ENCODE results near the gene HNRNPL. TPM values are rescaled to one million over a fixed set of nuclear protein-coding genes. Genes with fewer than 3 reads are reported as not detected.

HNRNPL gene
- total and polyA plus RNA-seq, 9 of the 15 experiments (the other 6 are each of a cell fraction or from before 2014, with no cell fraction given), result 39.5 to 610 (median 299) TPM

DNA sequence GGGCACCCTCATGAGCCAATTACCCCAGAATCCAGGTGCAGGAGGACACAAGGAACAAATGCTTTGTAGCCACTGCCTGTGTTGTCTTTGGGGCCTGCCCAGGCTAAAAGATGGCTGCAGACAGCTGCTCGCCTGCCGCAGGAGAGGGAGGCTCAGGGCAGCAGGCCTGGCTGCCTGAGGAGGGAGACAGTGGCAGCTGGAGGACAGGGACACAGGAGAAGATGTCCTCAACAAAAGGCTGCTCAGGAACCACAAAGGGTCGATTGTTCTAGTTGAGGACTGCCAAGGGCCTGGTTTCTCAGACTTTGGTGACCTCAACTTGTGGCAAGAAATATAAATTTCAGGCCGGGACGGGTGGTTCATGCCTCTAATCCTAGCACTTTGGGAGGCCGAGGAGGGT lies 42.0 kb upstream of the HNRNPL start:
- ATAC-seq (no peak), FAIRE-seq (no peak), DNase-seq (ENCODE audit: extremely low read depth in 1 of 4, low spot score in 3 of 4) (no peak)
- Histone ChIP-seq H4K20me1 (replicated peaks; ENCODE audit: control insufficient read depth, insufficient read depth, low read length) (no peaks in the 10 kb centered on the region), H3K9me1 (ENCODE audit: control insufficient read depth, insufficient read depth, low read length) (no peaks in the 10 kb centered on the region), H3K27ac (ENCODE audit: extremely low read depth, low read depth, low read length) (no peak overlapping the region), H3K79me2 (ENCODE audit: control insufficient read depth, insufficient read depth, low read length) (no peaks in the 10 kb centered on the region), H3K9me3 (replicated peaks; ENCODE audit: control insufficient read depth, insufficient read depth, low read depth, low read length) (no peaks in the 10 kb centered on the region), H3K4me3 (no peak overlapping the region), H3K4me1 (replicated peaks in 1 of 2; ENCODE audit: control insufficient read depth in 2 of 2, insufficient read depth in 2 of 2, low read length in 2 of 2) (peaks cover 0 to 20% of the 10 kb centered on the region in 2 experiments; a peak in 3 of 5 replicates), H3K27me3 (ENCODE audit: control insufficient read depth in 2 of 2, insufficient read depth in 2 of 2, low read length in 2 of 2) (no peaks in the 10 kb centered on the region), H3K4me2 (ENCODE audit: insufficient read depth, low read length) (no peak overlapping the region), H2AFZ (ENCODE audit: low read depth, low read length) (no peak overlapping the region), H3K9ac (ENCODE audit: insufficient read depth in 1 of 2, low read depth in 2 of 2, low read length in 2 of 2) (peak overlapping the region in 1 of 2 experiments; percentile 75; a peak in 2 of 4 replicates), H3K36me3 (ENCODE audit: control insufficient read depth, insufficient read depth, low read length) (peaks cover 23% of the 10 kb centered on the region; the same call in 2 of the 3 replicates)
- BruUV-seq (replicated peaks), result no TSS peak
- ChIA-PET POLR2A (interaction anchor here (0.9 kb wide), 1 partner anchor 11 kb away, joined by 3 read pairs; no protein-coding TSS in a partner anchor), CTCF (ENCODE audit: low intra/inter-chr PET ratio) (no interaction called here)
- 77% methylated on average over 6 of the region's 6 CpGs for WGBS (ENCODE audit: insufficient coverage, low coverage, missing lambda C conversion rate)
- intact Hi-C loops (cut with micrococcal nuclease) (no loop called here), in situ Hi-C loops (cut with MboI) (no loop called here)
- TF ChIP-seq, protein P1, sequence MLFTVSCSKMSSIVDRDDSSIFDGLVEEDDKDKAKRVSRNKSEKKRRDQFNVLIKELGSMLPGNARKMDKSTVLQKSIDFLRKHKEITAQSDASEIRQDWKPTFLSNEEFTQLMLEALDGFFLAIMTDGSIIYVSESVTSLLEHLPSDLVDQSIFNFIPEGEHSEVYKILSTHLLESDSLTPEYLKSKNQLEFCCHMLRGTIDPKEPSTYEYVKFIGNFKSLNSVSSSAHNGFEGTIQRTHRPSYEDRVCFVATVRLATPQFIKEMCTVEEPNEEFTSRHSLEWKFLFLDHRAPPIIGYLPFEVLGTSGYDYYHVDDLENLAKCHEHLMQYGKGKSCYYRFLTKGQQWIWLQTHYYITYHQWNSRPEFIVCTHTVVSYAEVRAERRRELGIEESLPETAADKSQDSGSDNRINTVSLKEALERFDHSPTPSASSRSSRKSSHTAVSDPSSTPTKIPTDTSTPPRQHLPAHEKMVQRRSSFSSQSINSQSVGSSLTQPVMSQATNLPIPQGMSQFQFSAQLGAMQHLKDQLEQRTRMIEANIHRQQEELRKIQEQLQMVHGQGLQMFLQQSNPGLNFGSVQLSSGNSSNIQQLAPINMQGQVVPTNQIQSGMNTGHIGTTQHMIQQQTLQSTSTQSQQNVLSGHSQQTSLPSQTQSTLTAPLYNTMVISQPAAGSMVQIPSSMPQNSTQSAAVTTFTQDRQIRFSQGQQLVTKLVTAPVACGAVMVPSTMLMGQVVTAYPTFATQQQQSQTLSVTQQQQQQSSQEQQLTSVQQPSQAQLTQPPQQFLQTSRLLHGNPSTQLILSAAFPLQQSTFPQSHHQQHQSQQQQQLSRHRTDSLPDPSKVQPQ (CRISPR knock-in tag; IDR thresholded peaks at IDR 0.05; ENCODE audit: borderline replicate concordance), result no peak
- TF ChIP-seq ZNF354B (CRISPR knock-in tag; IDR thresholded peaks at IDR 0.05), result no peak
- TF ChIP-seq BDP1 (IDR thresholded peaks at IDR 0.05; ENCODE audit: insufficient read depth, insufficient read length), result no peak
- TF ChIP-seq, protein P2, sequence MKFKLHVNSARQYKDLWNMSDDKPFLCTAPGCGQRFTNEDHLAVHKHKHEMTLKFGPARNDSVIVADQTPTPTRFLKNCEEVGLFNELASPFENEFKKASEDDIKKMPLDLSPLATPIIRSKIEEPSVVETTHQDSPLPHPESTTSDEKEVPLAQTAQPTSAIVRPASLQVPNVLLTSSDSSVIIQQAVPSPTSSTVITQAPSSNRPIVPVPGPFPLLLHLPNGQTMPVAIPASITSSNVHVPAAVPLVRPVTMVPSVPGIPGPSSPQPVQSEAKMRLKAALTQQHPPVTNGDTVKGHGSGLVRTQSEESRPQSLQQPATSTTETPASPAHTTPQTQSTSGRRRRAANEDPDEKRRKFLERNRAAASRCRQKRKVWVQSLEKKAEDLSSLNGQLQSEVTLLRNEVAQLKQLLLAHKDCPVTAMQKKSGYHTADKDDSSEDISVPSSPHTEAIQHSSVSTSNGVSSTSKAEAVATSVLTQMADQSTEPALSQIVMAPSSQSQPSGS (CRISPR knock-in tag; IDR thresholded peaks at IDR 0.05), result no peak
- TF ChIP-seq, protein P3, sequence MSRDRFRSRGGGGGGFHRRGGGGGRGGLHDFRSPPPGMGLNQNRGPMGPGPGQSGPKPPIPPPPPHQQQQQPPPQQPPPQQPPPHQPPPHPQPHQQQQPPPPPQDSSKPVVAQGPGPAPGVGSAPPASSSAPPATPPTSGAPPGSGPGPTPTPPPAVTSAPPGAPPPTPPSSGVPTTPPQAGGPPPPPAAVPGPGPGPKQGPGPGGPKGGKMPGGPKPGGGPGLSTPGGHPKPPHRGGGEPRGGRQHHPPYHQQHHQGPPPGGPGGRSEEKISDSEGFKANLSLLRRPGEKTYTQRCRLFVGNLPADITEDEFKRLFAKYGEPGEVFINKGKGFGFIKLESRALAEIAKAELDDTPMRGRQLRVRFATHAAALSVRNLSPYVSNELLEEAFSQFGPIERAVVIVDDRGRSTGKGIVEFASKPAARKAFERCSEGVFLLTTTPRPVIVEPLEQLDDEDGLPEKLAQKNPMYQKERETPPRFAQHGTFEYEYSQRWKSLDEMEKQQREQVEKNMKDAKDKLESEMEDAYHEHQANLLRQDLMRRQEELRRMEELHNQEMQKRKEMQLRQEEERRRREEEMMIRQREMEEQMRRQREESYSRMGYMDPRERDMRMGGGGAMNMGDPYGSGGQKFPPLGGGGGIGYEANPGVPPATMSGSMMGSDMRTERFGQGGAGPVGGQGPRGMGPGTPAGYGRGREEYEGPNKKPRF (IDR thresholded peaks at IDR 0.05; ENCODE audit: low read depth, low read length), result no peak
- no peak for TF ChIP-seq CC2D1A (IDR thresholded peaks at IDR 0.05)
- TF ChIP-seq SMAD1 (IDR thresholded peaks at IDR 0.05; ENCODE audit: low read depth, low read length, partially characterized antibody), result no peak
- no peak for TF ChIP-seq ZKSCAN1 (IDR thresholded peaks at IDR 0.05; ENCODE audit: low read depth, low read length)
- TF ChIP-seq ZNF717 (CRISPR knock-in tag; IDR thresholded peaks at IDR 0.05), result no peak
- no peak for TF ChIP-seq GATAD2B (IDR thresholded peaks at IDR 0.05; ENCODE audit: borderline replicate concordance)
- TF ChIP-seq, protein P4, sequence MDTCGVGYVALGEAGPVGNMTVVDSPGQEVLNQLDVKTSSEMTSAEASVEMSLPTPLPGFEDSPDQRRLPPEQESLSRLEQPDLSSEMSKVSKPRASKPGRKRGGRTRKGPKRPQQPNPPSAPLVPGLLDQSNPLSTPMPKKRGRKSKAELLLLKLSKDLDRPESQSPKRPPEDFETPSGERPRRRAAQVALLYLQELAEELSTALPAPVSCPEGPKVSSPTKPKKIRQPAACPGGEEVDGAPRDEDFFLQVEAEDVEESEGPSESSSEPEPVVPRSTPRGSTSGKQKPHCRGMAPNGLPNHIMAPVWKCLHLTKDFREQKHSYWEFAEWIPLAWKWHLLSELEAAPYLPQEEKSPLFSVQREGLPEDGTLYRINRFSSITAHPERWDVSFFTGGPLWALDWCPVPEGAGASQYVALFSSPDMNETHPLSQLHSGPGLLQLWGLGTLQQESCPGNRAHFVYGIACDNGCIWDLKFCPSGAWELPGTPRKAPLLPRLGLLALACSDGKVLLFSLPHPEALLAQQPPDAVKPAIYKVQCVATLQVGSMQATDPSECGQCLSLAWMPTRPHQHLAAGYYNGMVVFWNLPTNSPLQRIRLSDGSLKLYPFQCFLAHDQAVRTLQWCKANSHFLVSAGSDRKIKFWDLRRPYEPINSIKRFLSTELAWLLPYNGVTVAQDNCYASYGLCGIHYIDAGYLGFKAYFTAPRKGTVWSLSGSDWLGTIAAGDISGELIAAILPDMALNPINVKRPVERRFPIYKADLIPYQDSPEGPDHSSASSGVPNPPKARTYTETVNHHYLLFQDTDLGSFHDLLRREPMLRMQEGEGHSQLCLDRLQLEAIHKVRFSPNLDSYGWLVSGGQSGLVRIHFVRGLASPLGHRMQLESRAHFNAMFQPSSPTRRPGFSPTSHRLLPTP (IDR thresholded peaks at IDR 0.05; ENCODE audit: borderline replicate concordance, extremely low read depth, insufficient read length), result no peak
- TF ChIP-seq NCOA6 (IDR thresholded peaks at IDR 0.05), result no peak
- no peak for TF ChIP-seq POU5F1 (IDR thresholded peaks at IDR 0.05; ENCODE audit: borderline replicate concordance, low read depth, low read length, partially characterized antibody)
- no peak for TF ChIP-seq ZNF12 (CRISPR knock-in tag; IDR thresholded peaks at IDR 0.05)
- TF ChIP-seq KDM2B (CRISPR knock-in tag; IDR thresholded peaks at IDR 0.05), result no peak
